ENCODE results near the gene CEP112. TPM values are rescaled to one million over a fixed set of nuclear protein-coding genes. Genes with fewer than 3 reads are reported as not detected.

Gene CEP112
- polyA plus RNA-seq, 1 donor from 2014 or later, result 6.0 TPM

GRCh38 chr17:65984299-65984698 is 207.6 kb downstream of the CEP112 start:
- no peaks in the 10 kb centered on the region for H3K36me3 ChIP-seq (ENCODE audit: insufficient read depth, low read length)
- TF ChIP-seq RAD21 (conservative IDR thresholded peaks at IDR 0.05) (no peak), SMC3 (conservative IDR thresholded peaks at IDR 0.05; ENCODE audit: poor library complexity) (no peak)
- no peak overlapping the region for H3K9ac ChIP-seq (ENCODE audit: low read length)
- H3K4me3 ChIP-seq (ENCODE audit: low read length), result no peak overlapping the region
- H4K20me1 ChIP-seq (ENCODE audit: insufficient read depth), result no peaks in the 10 kb centered on the region
- H3K9me3 ChIP-seq (ENCODE audit: low read length), result no peaks in the 10 kb centered on the region
- no peaks in the 10 kb centered on the region for H3K9me2 ChIP-seq (ENCODE audit: insufficient read depth, low read length)
- H3K79me2 ChIP-seq (replicated peaks; ENCODE audit: insufficient read depth, low read length), result no peaks in the 10 kb centered on the region
- no peaks in the 10 kb centered on the region for H3F3A ChIP-seq (ENCODE audit: insufficient read depth, low read length, poor library complexity, severe bottlenecking)
- H3K27ac ChIP-seq (ENCODE audit: low read length), result no peak overlapping the region
- no peaks in the 10 kb centered on the region for H3K27me3 ChIP-seq (ENCODE audit: insufficient read depth, low read depth, low read length)
- H3K4me2 ChIP-seq (ENCODE audit: low read length), result no peak overlapping the region
- no peak overlapping the region for H2AFZ ChIP-seq (ENCODE audit: low read depth, low read length)

- H3F3A ChIP-seq (ENCODE audit: insufficient read depth, low read length, poor library complexity, severe bottlenecking), result no peaks in the 10 kb centered on the region
- H3K9me3 ChIP-seq (ENCODE audit: low read length), result no peaks in the 10 kb centered on the region
- H3K79me2 ChIP-seq (replicated peaks; ENCODE audit: insufficient read depth, low read length), result no peaks in the 10 kb centered on the region
- no peak overlapping the region for H3K4me2 ChIP-seq (ENCODE audit: low read length)
- H4K20me1 ChIP-seq (ENCODE audit: insufficient read depth), result no peaks in the 10 kb centered on the region
- H3K4me3 ChIP-seq (ENCODE audit: low read length), result no peak overlapping the region
- H3K9me2 ChIP-seq (ENCODE audit: insufficient read depth, low read length), result no peaks in the 10 kb centered on the region
- no peaks in the 10 kb centered on the region for H3K36me3 ChIP-seq (ENCODE audit: insufficient read depth, low read length)
- H2AFZ ChIP-seq (ENCODE audit: low read depth, low read length), result no peak overlapping the region
- H3K9ac ChIP-seq (ENCODE audit: low read length), result no peak overlapping the region
- no peaks in the 10 kb centered on the region for H3K27me3 ChIP-seq (ENCODE audit: insufficient read depth, low read depth, low read length)
- no peak overlapping the region for H3K27ac ChIP-seq (ENCODE audit: low read length)
- TF ChIP-seq MXI1 (conservative IDR thresholded peaks at IDR 0.05; ENCODE audit: poor library complexity, severe bottlenecking) (no peak), TAF1 (IDR thresholded peaks at IDR 0.05; ENCODE audit: low read depth) (no peak), CTCF (IDR thresholded peaks at IDR 0.05; ENCODE audit: poor library complexity, severe bottlenecking) (no peak), RAD21 (conservative IDR thresholded peaks at IDR 0.05) (no peak), POLR2AphosphoS5 (IDR thresholded peaks at IDR 0.05) (no peak), SMC3 (conservative IDR thresholded peaks at IDR 0.05; ENCODE audit: poor library complexity) (no peak), REST (IDR thresholded peaks at IDR 0.05; ENCODE audit: borderline replicate concordance) (no peak), EP300 (conservative IDR thresholded peaks at IDR 0.05; ENCODE audit: poor library complexity, severe bottlenecking) (no peak), EZH2 (IDR thresholded peaks at IDR 0.05; ENCODE audit: borderline replicate concordance, insufficient read depth, low read length, poor library complexity, severe bottlenecking) (no peak)
Observed at GRCh38 chr17:65978871-65979270, 213.1 kb downstream of the CEP112 start.

GRCh38 chr17:65977041-65977440 is 214.9 kb downstream of the CEP112 start:
- no peaks in the 10 kb centered on the region for H3K27me3 ChIP-seq (ENCODE audit: insufficient read depth, low read depth, low read length)
- H3K9me2 ChIP-seq (ENCODE audit: insufficient read depth, low read length), result no peaks in the 10 kb centered on the region
- H3K4me2 ChIP-seq (ENCODE audit: low read length), result no peak overlapping the region
- H4K20me1 ChIP-seq (ENCODE audit: insufficient read depth), result no peaks in the 10 kb centered on the region
- H3K9me3 ChIP-seq (ENCODE audit: low read length), result no peaks in the 10 kb centered on the region
- no peak for TF ChIP-seq MXI1 (conservative IDR thresholded peaks at IDR 0.05; ENCODE audit: poor library complexity, severe bottlenecking)
- no peak for TF ChIP-seq EP300 (conservative IDR thresholded peaks at IDR 0.05; ENCODE audit: poor library complexity, severe bottlenecking)
- TF ChIP-seq EZH2 (IDR thresholded peaks at IDR 0.05; ENCODE audit: borderline replicate concordance, insufficient read depth, low read length, poor library complexity, severe bottlenecking), result no peak
- TF ChIP-seq CTCF (IDR thresholded peaks at IDR 0.05; ENCODE audit: poor library complexity, severe bottlenecking), result no peak
- H3K4me3 ChIP-seq (ENCODE audit: low read length), result no peak overlapping the region
- H3K9ac ChIP-seq (ENCODE audit: low read length), result no peak overlapping the region
- H3F3A ChIP-seq (ENCODE audit: insufficient read depth, low read length, poor library complexity, severe bottlenecking), result no peaks in the 10 kb centered on the region
- no peak overlapping the region for H2AFZ ChIP-seq (ENCODE audit: low read depth, low read length)
- no peak overlapping the region for H3K27ac ChIP-seq (ENCODE audit: low read length)
- no peaks in the 10 kb centered on the region for H3K79me2 ChIP-seq (replicated peaks; ENCODE audit: insufficient read depth, low read length)
- H3K36me3 ChIP-seq (ENCODE audit: insufficient read depth, low read length), result no peaks in the 10 kb centered on the region

Data from neural cell (in vitro differentiated cells).